RPMI8226 (cell line): ENCODE measurements around the gene TSPAN5.

Experiments
- DNase-seq: peaks from one replicate; pipeline ENCODE4 v3.0.0-alpha.2; 2015

TSPAN5 gene

GRCh38 chr4:98514741-98515469 lies 143.5 kb downstream of the TSPAN5 start:
- DNase-seq, result no peak

DNA sequence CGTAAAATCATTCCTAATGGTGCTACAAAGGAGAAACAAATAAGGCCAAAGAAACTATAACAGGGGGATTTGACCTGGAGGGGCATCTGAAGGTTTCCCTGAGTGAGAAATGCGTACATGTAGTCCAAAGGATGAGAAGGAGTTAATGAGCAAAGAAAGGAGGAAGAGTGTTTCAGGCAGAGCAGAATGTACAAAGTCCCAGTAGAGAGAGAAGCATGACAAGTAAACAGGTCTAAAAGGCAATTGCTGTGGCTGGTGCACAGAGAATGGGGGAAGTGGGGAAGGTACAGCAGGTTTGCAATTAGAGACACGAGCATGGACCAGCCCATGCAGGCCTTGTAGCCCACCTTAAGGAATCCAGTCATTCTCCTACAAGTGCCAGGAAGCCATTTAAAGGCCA lies 145.5 kb downstream of the TSPAN5 start:
- DNase-seq, result no peak

DNA sequence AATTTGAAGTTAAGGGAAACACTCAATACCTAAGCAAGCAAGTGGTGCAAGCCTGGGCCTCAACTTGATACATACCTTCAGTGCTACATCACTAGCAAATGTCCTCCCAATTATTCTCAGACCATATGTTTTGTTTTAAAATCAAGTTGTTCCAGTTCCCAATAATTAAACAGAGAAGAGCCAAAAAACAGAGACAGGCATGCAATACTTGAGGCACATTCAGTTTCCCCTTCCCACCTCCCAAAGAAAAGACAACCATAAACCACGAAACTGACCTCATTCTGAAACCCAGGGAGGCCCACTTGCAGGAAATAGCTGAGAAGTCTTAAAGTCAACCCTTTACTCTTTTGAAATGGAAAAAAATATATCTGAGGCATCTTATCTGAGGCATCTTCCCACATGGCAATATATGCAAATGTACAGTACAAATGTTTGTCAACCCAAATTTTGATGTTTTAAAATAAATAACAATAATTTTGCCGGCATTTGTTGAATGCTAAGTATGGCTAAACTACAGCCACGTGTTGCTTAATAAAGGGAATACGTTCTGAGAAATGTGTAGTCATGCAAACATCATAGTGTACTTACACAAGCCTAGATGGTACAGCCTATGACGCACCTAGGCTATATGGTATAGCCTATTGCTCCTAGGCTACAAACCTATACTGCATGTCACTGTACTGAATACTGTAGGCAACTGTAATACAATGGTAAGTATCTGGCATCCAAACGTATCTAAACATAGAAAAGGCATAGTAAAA lies 147.5 kb downstream of the TSPAN5 start:
- no peak for DNase-seq

DNA sequence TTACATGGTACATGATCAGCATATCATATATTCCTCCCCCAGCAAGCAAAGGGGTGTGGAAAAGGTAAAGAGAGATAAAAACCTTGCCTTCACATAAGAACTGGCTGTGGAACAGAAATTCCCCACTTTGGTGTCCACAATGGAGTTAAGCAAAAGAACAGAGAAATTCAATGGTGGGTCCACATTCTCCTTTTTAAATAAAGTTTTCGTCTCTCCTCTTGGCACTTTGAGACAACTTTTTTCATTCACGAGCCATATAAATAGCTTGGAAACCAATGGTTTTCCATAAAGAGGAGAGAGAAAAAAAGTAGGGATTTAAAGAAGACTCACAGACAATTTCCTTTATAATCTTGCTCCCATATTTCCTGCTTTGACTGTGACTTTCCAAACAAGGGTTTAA lies 148.1 kb downstream of the TSPAN5 start:
- no peak for DNase-seq

DNA sequence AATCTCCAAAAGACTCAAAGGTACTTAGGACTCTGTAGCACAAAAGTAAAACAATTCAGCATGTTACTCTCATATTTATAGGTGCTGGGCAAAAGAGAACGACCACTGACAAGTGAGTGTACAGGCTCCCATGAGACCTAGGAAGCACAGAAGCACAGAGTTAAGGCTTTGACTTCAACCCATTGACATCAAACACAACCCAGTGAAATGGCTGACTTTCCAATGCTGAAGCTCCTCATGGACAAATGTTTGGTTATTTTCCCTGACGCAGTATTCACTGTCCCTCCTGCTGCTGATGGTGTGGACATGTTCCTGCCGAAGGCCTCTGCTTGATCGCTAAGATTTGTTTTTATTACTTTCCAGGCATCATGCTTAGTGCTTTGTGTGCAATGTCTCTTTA lies 148.7 kb downstream of the TSPAN5 start:
- no peak for DNase-seq

DNA sequence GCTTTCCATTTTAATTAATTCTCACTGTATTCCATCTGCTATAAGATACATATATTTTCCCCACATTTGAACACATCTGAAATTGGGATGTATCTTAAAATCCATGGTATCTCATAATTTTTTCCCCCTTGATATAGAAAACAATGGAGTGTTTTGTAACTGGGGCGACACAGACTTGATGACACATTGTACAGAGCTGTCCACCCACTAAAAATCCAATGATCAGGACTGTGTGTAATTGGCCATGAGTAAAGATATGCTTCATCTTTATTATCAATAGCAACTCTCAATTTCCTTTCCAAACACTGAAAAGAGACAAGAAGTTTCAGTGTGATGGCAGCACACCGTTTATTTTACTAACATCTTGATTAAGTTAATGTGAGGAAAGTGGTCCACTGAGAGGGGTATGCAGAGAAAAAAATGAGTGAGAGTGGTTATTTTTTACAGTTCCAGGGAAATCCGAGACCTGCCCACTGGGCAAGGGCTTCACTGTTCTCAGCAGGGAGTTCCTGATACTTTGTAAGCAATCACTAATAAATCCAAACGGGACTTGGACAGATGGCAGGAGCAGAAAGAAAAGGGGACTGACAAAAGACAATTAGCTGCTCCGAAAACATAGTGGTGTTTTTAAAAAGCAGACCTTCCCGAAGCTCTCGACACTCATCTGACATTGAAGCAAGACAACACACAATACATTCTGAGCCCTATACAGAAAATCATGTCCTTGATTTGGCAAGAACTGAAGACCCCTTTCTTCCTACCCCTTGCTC lies 149.4 kb downstream of the TSPAN5 start:
- DNase-seq, result no peak

GRCh38 chr4:98508248-98508647 lies 150.2 kb downstream of the TSPAN5 start:
- DNase-seq, result no peak

DNA sequence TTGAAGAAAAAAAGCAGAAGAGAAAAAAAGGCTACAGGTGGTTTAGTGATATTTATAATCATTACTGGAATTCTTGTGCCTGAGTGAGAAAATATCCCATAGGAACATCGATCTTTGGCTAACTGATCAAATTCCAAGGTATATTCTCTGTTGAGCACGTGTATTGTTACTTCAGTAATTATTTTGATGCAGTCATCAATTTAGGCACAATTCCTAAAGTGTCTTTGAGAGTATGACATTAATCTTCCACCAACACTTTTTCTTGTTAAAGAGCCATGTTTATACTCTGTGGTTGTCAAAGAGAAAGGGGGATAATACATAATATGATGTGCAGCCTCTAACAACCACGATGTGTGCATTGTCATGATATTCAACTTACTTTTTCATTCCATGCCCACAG lies 151.1 kb downstream of the TSPAN5 start:
- DNase-seq, result no peak

GRCh38 chr4:98506462-98507132 lies 151.8 kb downstream of the TSPAN5 start:
- no peak for DNase-seq

- DNase-seq, result no peak
These were observed 152.4 kb downstream of the TSPAN5 start for GRCh38 chr4:98505992-98506391.

DNA sequence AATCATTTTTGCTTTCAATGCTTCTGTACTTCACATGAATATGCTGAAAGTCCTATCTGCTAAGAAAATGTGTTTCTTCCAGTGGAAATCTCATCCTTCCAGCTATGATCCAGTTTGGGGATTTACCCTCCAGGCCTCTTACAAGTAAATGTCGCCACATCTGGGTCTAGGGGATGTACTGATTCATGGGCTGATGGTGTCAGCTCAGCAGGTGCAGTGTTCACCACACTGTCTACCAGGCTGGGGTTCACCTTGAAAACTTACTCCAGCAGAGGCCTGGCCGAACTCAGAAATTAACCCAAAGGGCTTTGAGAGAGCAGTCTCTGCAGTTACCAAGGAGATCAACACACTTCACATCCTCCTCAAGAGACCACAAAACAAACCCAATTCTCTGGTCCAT lies 154.3 kb downstream of the TSPAN5 start:
- no peak for DNase-seq

- no peak for DNase-seq
These were observed 154.7 kb downstream of the TSPAN5 start for GRCh38 chr4:98503676-98504075.

- no peak for DNase-seq
These were observed 155.8 kb downstream of the TSPAN5 start for GRCh38 chr4:98502624-98503023.

- DNase-seq, result no peak
These were observed 156.4 kb downstream of the TSPAN5 start for GRCh38 chr4:98502031-98502430.

DNA sequence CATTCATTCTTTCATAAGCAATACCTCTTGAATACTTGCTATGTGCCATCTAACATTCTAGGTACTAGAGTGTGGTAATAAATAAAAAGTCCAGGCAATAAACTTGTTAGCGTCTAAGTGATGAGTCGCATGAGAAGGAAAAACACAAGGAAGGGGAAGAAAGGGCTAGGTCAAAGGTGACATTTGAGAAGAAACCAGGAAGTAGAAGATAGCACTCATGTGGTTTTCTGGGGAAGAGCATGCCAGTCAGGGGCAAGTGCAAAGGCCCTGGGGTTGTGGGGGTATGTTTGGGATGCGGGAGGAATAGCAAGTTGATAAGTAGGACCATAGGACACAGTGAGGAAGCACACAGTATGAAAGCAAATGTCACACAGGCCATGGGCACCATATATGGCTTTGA lies 157.0 kb downstream of the TSPAN5 start:
- no peak for DNase-seq

DNA sequence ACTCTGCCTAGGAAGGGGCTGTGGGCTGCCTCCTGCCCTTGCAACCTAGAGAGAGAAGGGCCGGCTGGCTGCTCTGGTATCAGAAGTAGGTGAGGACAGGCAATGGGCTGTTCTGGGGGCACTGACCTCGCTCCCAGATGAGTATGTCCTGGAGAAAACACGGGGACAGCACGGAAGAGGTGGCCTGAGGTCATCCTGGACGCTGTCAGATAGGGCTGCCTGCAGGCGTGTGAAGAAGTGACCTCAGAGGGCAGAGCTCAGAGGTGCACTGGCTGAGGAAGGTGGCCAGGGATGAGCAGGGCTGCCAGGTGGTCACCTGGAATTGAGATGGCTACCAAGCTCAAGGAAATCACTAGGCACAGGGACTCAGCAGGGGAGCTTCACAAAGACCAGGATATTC lies 159.6 kb downstream of the TSPAN5 start:
- DNase-seq, result no peak

DNA sequence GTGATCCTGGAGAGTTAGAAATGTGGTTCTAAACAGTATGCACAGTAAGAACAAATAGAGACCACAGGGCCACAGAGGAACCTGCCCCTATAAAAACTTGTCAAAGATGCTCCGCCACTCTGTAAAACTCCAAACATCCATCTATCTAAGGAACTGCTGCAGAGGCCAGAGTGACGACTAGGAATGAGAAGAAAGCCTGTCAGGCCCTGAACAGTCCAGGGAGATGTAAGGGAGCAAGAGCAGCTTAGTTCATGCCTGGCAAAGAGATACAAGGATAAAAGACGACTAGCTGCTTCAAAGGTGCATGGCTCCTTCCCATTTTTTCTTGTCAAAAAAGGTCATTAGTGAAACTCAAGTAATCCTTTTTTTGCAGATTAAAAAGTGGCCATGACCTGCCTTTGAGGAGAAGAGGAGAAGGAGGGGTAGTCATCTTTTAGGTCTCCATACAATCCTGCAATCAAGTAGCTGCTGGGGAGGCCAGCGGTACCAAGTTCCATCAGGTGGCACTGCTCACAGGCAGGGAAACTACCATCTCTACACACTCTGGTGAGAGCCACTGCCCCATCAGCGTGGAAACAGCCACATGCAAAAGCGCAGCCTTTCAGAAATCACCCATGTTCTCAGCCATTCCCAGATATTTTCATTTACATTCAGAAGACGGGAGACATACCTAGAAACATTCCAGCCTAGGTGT lies 162.1 kb downstream of the TSPAN5 start:
- no peak for DNase-seq

GRCh38 chr4:98493296-98493695 lies 165.1 kb downstream of the TSPAN5 start:
- DNase-seq, result no peak

DNA sequence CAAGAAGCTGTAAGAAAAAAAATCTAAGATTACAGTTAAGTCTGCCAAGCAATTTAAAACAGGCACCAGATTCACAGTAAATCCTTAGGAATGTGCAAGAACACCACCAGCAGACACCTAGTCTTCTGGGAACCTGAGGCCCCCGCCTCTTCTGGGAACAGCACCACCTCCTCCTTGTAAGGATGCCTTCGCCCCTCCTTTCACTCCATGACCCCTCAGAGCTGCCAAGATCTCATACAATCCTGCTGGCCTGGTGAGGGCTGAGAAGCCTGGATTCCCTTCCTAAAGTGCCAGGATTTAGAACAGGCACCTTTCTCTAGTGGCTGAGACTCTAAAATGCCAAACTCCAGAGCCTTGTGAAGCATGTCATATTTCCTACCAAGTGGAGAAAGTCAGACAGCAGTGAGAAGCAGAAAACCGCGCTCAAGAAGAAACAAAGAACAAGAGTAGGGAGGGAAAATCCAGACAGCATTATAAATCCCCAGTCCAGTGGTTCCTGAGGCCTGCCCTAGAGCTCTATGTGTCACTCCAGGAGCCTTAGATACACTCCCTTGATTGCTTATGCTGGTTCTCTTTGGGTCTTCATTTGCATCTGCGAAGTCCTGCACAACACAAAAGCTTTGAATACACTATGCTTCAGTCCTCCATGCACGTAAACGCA lies 166.4 kb downstream of the TSPAN5 start:
- DNase-seq, result no peak

DNA sequence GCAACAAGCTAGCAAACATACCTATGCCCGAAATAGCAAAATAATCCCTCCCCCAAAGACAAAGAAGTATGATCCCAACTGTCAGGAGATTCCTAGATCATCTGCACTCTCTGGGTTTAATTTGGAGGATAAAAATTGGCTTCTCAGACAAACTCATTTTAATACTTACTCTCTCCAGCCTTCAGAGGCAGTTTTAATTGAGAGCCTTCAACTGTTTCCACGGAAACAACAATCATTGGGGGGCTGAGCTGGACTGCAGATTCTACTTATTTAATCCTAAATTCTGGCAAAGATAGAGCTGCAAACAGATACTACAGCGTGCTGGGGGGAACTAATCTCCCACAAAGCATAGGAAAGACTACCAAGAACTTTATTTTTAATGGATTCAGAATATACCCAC lies 168.2 kb downstream of the TSPAN5 start:
- no peak for DNase-seq

DNA sequence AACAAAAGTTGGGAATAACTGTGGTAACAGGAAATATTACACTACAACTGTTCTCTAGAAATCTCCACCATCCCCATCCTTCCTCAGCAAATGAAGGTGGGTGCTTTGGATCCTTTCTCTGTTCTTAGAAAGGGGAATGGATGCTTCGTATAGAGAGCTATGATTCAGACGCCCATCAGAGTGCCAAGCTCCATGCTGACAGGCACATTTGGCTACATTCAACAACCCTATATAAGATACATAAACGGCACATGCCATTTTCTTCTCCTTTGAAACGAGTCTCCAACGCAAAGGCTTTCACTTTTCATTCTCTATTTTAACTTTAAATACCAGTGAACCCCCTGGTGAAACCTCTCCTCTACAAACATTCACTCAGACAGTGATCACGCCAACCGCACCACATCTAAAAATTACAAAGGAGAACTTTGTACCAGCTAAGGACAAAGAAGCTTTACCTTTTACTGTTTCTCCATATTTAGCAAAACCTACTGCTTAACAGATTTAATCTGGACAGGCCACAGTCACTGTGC lies 172.5 kb downstream of the TSPAN5 start:
- no peak for DNase-seq

DNA sequence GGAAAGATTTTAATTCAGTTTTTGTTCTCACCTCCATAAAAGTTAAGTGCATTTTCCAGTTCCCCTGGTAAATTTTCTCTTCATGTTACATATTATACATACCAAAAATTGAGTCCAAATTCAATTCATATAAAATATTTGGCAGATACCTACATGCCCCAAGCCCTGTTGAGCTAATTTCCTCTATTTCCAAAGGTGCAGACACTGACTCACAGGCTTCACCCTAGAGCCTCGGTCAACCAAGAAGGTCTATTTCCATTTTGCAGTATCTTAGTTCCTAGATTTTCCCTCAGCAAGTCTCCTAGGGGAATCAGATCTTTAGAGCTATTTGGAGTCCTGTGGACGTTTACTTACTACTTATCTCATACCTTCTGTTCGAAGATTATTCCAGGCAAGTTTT lies 174.4 kb downstream of the TSPAN5 start:
- DNase-seq, result no peak
